IPS-NIHi7 (cell line): ENCODE measurements around the gene ADGRG2.
"Not testable (repeated sequence)": the region's sequence is repeated elsewhere in the genome, so short reads cannot be mapped to it uniquely, and the experiment has no call there.

Experiments used
- DNase-seq: peaks from one replicate; pipeline ENCODE4 v3.0.0; 2012; ENCODE audit warnings: mixed read lengths; ENCODE audit errors: extremely low spot score

ADGRG2 gene

GRCh38 chrX:19085666-19086065 lies 36.6 kb downstream of the ADGRG2 start:
- DNase-seq, result no peak

GRCh38 chrX:19075754-19076153 lies 46.5 kb downstream of the ADGRG2 start:
- DNase-seq, result no peak

GRCh38 chrX:19072372-19072771 lies 49.9 kb downstream of the ADGRG2 start:
- no peak for DNase-seq

GRCh38 chrX:19070555-19070994 lies 51.7 kb downstream of the ADGRG2 start:
- DNase-seq, result no peak

GRCh38 chrX:19066987-19067386 lies 55.3 kb downstream of the ADGRG2 start:
- DNase-seq, result not testable (repeated sequence)

- DNase-seq, result no peak
Measured at GRCh38 chrX:19065535-19065934, 56.7 kb downstream of the ADGRG2 start.

GRCh38 chrX:19064175-19064574 lies 58.1 kb downstream of the ADGRG2 start:
- no peak for DNase-seq

GRCh38 chrX:19063030-19063429 lies 59.2 kb downstream of the ADGRG2 start:
- peak; percentile 27 for DNase-seq

GRCh38 chrX:19059067-19059466 lies 63.2 kb downstream of the ADGRG2 start:
- DNase-seq, result no peak

- DNase-seq, result no peak
Measured at GRCh38 chrX:19057856-19058255, 64.4 kb downstream of the ADGRG2 start.

GRCh38 chrX:19049110-19049509 lies 73.2 kb downstream of the ADGRG2 start:
- no peak for DNase-seq

GRCh38 chrX:19046343-19047215 lies 75.7 kb downstream of the ADGRG2 start:
- no peak for DNase-seq

- no peak for DNase-seq
Measured at GRCh38 chrX:19040373-19040772, 81.9 kb downstream of the ADGRG2 start.

GRCh38 chrX:19034025-19034424 lies 88.2 kb downstream of the ADGRG2 start:
- no peak for DNase-seq

- no peak for DNase-seq
Measured at GRCh38 chrX:19030805-19031204, 91.5 kb downstream of the ADGRG2 start.

- no peak for DNase-seq
Measured at GRCh38 chrX:19028560-19028959, 93.7 kb downstream of the ADGRG2 start.

- no peak for DNase-seq
Measured at GRCh38 chrX:19024366-19024765, 97.9 kb downstream of the ADGRG2 start.

GRCh38 chrX:19019996-19020395 lies 102.3 kb downstream of the ADGRG2 start:
- DNase-seq, result no peak

- DNase-seq, result peak; percentile 82
Measured at GRCh38 chrX:19017271-19017670, 105.0 kb downstream of the ADGRG2 start.

GRCh38 chrX:19016614-19017013 lies 105.7 kb downstream of the ADGRG2 start:
- not testable (repeated sequence) for DNase-seq

GRCh38 chrX:19007868-19008267 lies 114.4 kb downstream of the ADGRG2 start:
- DNase-seq, result no peak

GRCh38 chrX:19007011-19007410 lies 115.3 kb downstream of the ADGRG2 start:
- no peak for DNase-seq

- DNase-seq, result no peak
Measured at GRCh38 chrX:19005909-19006308, 116.4 kb downstream of the ADGRG2 start.

- DNase-seq, result no peak
Measured at GRCh38 chrX:19003756-19004155, 118.5 kb downstream of the ADGRG2 start.
